GM10266 (cell line): ENCODE results near the gene FHL3.

ENCODE experiments used
- DNase-seq: peaks from one replicate; pipeline ENCODE4 v3.0.0; 2012; ENCODE audit errors: extremely low spot score
- TF ChIP-seq, protein P1 (sequence below): IDR thresholded peaks from 2 replicates; pipeline ENCODE4 v1.5.1; 2012; ENCODE audit warnings: mild to moderate bottlenecking, low read depth; ENCODE audit not compliant: control insufficient read depth, insufficient read depth; ENCODE audit errors: missing control alignments

FHL3 gene

DNA sequence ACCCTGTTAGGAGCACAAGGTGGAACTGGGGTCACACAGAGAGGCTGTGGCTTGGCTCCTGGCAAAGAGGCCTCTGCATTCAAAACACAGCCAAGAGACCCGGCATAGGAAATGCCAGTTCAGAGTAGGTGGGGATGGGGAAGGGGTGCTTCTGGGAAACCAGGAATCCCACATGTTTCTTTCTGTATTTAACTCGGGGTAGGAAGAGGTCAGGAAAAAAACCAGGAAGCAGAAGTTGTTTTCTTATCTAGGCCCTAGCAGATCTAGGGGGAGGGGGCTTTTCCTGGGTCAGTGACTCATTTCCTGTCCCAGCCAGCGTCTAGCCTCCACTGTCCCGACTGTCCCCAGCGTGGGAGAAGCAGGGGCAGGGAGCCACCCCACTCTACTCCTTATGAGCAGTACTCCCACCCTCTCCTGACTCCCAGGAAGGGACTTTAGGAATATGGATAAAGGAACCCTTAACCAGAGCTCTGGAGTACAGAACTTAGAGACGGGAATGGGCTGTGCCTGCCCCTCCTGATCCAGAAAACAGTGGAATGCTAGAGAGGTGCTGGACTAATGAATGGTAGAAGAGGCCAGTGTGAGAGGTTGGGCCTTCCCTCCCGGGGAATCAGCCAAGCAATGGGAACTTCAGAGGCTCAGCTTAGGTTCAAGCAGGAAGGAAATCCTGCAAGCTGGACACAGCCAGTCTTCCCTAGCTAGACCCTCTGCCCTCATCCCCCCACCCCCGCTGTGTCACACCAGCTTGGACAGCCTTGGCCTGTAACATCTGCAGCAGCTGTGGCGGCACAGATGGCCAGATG lies 5.7 kb downstream of the FHL3 start:
- DNase-seq, result no peak
- TF ChIP-seq, protein P1, sequence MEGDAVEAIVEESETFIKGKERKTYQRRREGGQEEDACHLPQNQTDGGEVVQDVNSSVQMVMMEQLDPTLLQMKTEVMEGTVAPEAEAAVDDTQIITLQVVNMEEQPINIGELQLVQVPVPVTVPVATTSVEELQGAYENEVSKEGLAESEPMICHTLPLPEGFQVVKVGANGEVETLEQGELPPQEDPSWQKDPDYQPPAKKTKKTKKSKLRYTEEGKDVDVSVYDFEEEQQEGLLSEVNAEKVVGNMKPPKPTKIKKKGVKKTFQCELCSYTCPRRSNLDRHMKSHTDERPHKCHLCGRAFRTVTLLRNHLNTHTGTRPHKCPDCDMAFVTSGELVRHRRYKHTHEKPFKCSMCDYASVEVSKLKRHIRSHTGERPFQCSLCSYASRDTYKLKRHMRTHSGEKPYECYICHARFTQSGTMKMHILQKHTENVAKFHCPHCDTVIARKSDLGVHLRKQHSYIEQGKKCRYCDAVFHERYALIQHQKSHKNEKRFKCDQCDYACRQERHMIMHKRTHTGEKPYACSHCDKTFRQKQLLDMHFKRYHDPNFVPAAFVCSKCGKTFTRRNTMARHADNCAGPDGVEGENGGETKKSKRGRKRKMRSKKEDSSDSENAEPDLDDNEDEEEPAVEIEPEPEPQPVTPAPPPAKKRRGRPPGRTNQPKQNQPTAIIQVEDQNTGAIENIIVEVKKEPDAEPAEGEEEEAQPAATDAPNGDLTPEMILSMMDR, result no peak

DNA sequence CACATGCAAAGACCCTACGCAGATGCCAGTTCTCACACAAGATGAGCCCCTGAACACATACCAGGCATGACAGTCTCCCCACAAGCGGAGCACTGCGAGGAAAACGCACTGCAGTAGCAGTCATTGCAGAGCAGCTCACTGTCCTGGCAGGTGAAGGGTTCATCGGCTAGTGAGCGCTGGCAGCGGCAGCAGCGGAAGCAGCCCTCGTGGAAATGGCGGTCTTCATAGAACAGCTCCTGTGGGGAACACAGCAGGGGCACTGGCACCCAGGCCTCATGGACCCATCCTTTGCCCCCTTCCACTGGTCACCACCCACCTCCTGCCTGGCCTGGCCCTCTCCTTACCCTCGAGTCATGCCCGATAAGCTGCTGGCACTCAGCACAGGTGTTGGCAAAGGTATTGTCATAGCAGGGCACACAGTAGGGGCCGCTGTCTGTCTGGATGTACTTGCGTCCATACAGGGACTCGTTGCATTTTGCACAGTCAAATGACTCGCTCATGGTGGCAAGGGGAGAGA lies 6.3 kb downstream of the FHL3 start:
- TF ChIP-seq, protein P1, result no peak
- no peak for DNase-seq

- TF ChIP-seq, protein P1, result no peak
- no peak for DNase-seq
These were observed 7.1 kb downstream of the FHL3 start for GRCh38 chr1:37998089-37998808.

- TF ChIP-seq, protein P1, result no peak
- DNase-seq, result no peak
These were observed 7.8 kb downstream of the FHL3 start for GRCh38 chr1:37997256-37998088.

- TF ChIP-seq, protein P1, result no peak
- no peak for DNase-seq
These were observed 9.5 kb downstream of the FHL3 start for GRCh38 chr1:37995751-37996345.

DNA sequence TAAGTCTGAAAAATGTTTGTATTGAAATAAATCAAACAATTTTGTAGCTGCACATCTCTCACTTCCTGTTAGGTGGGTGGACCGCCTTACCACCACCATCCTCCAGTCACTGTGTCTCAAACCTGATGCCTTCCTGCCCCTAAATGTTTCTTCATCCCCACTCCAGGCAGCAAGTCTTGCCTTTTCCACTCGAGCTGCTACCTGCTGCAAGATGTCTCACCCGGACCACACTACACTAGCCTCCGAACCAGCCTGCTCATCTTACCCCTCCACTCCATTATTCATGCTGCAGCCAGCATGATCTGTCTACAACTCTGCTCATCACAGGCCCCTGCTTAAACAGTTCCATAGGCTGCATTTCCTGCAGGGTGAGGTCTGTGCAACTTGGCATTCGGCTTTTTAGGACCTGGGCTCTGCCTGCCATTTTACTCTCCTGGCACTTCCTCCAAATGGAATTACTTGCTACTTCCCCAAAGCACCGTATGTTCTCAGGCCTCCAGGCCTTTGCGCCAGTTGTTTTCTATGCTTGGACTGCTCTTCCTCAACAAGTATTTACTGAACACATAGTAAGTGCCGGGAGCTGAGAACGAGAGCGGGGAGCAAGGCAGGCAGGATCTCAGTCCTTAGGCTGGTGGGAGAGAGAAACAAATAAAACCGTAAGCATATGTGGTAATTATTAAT lies 10.3 kb downstream of the FHL3 start:
- TF ChIP-seq, protein P1, result no peak
- DNase-seq, result no peak
